Right kidney (tissue), 1 donor: ENCODE data around the gene ABLIM1.

ENCODE experiments used
- DNase-seq: peaks from one replicate; pipeline ENCODE4 v3.0.0-alpha.2; 2016

ABLIM1 gene

DNA sequence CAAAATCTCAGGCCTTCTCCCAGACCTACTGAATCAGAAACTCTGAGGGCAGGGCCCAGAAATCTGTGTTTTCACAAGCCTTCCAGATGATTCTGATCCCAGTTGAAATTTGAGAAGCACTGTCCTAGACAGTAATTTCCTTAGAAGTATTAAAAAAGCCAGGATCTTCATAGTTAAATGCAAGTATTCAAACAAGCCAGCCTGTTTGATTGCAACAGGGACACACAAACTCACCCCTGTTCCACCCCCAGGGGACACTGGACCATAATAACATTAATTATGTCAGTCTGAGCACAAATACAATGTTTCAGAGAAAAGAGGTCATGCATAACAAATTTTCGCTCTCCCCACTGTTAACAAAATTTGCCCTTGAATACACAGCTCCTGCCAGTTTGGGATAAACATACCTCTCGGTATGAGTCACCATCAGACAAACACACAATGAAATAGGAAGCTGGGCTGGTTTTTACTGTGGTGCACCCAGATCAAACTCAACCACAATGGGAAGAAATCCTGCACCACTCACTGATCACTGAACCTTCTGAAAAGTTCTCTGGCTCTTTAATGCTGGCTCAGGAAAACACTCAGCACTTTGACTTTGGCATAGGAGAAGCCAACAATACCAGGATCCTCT lies 34.3 kb downstream of the ABLIM1 start:
- no peak for DNase-seq

DNA sequence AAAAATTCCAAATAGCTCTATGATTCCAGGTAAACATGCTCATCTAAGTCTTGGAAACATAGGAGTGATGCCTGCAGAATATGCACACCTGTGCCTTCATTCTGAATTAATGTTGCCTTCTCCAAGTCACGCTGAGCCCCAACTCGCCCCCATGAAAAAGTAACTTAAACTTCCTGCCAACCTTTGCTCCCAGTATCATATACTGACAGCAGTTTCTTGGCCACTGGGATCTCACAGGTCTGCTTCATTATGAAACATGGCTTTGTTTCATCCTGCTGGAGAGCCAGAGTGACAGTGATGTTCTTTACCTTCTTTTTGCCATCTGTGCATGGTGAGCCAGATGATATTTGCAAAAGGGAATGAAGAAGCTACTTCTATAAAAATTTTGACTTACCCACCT lies 34.9 kb downstream of the ABLIM1 start:
- DNase-seq: no peak

DNA sequence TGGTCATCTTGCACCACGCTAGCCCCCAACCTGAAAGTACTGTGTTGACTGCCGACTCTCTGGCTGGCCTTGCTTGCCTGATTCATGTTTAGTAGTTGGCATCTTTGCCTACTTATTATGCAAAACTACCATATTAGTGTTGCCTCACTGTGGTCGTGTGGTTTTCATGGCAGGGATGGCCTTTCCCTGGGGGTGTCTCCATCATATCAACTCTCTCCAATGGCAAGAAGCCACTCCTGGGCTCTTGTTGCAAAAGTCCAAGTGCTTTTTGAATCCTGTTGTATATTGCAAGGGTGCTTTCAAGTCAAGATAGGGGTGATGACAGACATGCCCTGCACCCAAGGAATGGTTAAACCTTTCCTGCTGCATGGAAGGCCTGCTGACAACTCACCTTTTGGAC lies 39.4 kb downstream of the ABLIM1 start:
- DNase-seq: no peak

DNA sequence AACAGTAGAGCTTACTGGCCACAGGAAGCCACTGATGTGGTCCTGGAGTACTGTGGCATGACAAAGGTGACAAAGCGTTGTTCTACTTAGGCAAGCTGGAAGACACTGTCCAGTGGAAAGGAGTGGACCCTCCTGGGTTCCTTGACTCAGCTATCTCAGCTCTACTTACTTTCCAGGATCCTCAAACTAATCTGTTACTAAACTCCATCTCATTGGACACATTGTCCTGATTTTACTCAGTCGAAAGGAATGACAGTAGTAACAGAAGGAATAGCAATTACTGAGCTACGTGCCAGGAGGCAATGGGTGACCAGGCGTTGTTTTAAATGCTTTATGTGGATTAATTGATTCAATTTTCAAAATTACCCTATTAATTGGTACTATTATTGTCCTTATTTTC lies 41.6 kb downstream of the ABLIM1 start:
- no peak for DNase-seq

DNA sequence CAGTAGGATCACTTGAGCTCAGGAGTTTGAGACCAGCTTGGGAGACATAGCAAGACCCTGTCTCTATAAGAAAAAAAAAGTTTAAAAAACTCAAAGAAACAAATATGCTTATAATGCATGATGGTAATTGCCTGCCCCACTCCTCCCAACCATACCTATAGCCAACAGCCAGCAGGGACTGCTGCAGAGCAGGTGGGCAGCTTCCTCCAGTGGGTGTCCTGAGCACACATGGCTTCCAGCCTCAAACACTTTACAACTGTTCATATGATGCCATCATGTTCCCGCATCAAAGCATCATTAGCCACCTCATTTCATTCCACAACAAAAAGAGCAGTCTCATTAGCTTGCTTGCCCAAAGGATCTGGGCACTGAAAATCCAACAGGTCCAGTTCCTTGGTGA lies 42.0 kb downstream of the ABLIM1 start:
- no peak for DNase-seq

DNA sequence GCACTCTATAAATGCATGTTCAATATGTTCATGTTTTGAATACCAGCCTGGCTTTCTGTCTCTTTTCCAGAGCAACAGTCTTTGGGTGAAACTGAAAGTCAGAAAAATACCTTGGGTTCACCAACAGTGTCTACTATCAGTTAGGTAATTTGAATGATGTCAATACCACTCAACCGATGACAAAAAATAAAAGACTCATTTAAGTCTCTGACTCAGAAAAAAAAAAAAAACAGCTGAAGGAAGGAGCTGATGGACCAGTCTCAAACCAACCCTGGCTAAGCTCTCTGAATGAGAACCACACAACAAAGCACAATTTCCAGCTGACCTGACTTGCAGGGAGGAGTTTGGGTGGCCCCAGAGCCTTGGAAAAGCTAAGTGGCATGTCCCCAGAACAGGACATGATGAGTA lies 42.5 kb downstream of the ABLIM1 start:
- DNase-seq: no peak

DNA sequence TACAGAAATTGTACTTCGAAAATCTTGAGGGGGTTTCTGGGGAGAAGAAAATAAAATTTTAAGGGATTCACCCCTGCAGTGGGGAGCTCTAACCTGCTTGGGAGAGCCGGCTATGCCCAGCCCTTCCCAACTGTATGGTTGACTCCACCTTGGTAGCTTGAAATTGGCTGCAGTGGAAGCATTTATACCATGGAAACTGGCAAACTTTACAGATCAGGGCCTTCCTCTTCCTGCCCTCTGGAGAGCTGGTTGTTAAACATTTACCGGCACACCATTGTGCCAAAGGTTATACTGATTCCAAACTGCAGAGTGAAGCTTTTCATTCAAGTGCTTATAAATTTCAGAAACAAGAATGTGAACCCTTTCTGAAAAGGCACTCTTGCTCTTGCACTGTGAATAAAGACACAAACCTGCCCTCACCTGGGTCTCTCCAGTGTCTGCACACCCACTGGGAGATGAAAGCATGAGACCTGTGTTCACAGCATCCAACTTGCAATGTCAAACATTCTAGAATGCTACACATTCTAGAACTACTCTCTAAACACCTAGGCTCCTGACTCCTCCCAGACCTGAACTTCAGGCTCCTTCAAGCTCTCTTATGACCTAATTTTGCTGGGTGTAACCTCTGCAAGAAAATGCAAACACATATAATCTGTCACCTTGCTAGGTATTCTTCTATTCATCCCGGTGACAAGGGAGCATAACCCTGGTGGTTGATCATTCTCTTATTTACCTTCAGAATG lies 44.7 kb downstream of the ABLIM1 start:
- DNase-seq: no peak

DNA sequence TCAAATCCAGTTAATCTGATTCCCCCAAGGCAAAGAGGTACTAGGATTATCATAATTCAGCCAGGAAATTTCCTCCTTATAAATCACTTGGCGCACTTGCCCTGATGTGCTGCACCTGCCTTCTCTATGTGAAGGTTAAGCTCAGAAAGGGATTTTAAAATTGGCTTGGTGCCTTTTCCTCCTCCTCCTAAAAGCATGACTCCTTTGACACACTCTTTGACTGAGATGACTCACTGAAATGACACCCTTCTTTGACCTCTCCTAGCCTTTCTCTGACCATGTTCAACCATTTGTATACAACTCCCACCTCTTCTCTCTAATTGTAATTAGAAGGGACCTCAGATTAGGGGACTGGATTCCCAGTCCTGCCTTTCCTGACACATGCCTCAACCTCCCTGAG lies 46.5 kb downstream of the ABLIM1 start:
- no peak for DNase-seq

DNA sequence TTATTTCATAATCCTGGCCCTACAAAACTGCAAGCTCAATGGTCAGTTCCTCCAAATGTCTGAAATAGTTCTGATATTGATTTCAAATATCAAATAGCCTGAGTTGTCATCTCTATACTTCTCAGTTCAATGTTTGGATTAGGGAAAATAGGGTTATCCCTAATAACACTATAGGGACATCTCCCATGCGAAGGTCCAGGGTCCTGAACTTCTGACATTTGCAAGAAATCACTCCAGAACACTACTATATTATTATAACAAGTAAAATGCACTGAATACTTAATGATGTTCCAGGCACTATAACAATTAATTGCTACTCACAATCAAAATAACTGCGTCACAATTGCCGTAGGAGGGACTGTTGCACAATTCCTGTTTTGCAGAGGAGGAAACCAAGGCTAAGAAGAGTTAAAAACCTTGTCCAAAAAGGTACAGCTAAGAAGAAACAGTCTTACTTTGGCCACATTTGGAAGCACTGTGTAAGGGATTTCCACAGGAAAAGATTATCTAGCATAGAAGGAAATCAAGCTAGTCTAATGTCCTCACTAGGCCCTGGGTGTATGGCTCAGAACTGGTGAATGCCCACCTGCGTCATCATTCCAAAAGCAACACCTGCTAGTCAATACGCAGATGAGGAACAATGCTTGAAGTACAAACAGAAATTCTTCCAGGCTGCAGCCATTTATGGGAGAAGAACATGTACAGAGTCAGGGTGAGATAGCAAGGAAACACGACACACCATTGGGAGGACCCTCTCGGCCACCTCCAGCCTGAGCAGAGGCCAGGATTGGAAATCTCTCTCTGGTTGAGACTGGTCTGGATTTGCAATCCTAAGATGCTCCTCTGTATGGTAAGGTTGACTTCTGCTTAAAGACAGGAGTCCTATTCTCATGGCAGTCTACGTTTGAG lies 48.3 kb downstream of the ABLIM1 start:
- no peak for DNase-seq

DNA sequence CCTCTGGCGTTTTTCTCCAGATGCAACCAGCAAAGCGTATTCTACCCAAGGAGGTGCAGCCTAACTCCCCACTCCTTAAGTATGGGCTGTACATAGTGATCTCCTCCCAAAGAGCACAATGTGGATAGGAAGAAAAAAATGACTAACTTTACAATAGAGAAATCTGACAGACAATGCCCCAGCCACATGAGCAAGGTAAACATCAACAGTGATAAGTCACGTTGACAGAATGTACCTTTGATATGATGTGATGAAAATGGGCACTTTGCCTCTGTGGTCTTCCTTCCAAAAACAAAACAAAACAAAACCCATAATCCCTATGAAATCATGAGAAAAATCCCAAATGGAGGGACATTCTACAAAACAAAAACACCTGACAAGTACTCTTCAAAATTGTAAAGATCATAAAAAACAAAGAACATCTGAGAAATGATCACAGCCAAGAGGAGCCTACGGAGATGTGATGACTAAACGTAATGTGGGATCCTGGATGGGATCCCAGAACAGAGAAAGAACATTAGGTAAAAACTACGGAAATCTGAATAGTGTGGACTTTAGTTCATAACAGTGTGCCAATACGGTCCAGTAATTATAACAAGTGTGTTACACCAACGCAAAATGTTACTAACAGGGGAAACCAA lies 50.6 kb downstream of the ABLIM1 start:
- no peak for DNase-seq

DNA sequence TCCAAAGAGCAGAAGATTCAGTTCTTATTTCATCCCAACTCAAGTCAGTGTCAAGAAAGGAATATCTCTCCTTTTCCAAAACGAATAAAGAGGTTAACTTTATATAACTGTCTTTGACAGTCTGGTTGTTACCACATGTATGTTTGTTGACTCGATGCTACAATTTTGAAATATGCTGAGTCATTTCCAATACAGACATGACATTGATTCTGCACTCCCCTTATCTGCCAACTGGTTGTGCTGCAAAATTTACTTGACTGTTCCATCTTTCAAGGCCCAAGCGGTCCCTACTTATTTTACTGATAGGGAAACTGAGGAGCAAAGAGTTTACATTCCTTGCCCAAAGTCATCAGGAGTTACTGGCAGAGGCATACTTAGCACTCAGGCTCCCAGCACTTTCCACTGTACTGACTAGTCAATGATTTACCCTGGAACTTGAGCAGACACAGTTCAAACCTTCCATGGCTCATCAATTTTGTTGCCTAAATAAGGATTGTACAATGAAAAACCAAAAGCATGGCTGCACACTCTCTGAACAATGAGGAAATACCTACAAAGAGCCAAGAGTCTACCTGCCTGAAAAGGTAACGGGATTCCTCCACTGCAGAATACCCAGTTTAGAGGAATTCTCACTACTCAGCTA lies 52.8 kb downstream of the ABLIM1 start:
- DNase-seq: no peak

DNA sequence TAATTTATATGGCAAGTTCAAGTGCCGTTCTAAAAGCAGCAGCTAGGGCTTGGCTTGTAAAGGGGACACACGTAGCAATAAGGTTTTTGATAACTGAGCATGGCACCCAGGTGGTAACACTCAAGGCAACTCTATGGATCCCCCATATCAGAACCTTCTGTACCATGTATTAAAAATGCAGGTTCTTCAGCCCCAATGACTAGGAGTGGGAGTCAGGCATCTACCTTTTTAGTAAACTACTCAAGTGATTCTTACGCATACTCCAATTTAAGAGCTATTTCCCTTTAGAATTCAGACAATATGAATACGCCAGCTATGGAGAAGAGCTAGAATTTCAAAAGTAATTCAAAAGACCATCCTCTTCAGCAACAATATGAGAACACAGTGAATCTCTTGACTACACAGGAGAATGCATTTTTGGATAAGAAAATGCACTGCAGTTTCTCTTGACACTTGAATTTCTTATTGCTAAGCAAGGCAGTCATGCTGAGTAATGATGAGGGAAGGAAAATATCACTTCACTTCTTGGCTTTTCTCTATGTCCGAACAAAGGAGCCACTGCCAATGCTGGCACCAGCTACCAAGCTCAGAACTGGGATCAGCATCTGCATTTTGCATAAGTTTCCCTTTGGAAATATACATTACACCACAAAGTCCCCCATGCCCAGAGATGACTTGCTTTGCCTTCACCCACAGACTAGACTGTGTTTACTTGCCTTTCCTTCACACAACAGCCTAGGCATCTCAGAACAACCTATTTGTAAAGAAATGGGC lies 53.5 kb downstream of the ABLIM1 start:
- DNase-seq: no peak

DNA sequence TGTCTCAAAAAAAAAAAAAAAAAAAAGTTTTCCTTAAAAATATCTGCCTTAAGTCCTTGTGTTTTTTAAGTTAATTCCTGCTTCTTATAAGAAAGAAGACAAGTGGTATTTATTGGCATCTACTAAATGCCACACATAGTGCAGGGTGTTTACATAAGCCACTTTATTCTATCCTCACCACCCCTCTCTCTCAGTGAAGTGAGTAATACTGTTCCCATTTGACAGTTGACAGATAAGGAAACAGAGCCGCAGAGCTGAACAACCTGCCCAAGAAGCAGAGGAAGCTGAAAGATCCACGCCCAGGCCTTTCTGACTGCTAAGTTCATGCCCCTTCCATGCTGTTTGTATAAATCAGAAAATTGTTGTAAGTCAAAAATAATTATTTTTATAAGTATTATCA lies 54.1 kb downstream of the ABLIM1 start:
- no peak for DNase-seq

DNA sequence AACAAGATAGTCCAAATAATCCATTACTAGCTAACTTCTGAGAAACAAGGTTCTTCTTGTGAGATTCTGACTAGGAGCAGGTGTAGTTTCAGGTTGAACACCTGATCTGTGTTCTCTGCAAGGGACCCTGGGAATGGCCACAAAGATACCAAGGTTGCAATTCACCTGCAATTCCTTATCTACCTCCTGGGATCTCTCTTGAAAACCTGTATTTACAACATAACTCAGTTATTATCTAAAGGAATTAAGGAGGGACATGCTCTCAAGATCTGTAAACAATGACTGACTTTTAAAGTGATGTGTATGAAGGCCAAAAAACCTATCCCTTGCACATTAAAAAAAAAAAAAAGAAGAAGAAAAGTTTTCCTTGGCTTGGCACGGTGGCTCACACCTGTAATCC lies 54.8 kb downstream of the ABLIM1 start:
- DNase-seq: no peak

DNA sequence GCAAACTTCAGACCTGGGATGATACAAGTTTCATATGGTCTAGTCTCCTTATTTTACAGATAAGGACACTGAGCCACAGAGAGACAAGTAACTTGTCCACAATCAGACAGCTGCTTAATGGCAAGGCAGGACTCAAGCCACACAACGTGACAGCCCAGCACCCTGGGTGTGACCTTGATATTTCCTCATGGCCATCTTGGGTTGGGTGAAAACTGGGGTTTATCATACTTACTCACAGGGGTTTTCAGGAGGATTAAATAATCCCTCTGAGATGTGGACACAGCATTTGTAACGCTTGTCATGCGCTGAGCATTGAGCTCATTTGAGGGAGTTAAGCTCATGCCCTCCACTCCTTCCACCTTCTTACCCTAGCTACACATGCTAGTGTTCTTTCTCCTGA lies 58.0 kb downstream of the ABLIM1 start:
- no peak for DNase-seq

DNA sequence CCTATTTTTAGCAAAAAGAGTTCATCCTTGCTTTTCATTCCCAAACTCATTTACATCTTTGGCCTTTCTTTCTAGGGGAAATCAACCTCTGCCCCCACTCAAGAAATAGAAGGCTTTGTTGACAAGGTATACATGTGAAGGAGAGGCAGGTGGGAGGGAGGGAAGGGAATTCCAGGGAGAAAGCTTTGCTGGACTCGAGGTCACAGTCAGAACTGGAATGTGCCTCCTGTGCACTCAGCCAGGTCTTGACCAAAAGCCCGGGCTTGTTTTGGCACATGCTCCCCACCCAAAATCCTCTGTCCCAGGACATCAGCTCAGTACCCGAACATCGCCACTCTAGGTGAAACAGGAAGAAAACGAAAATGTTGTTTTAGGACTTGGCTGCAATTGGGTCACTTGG lies 61.3 kb downstream of the ABLIM1 start:
- DNase-seq: no peak

DNA sequence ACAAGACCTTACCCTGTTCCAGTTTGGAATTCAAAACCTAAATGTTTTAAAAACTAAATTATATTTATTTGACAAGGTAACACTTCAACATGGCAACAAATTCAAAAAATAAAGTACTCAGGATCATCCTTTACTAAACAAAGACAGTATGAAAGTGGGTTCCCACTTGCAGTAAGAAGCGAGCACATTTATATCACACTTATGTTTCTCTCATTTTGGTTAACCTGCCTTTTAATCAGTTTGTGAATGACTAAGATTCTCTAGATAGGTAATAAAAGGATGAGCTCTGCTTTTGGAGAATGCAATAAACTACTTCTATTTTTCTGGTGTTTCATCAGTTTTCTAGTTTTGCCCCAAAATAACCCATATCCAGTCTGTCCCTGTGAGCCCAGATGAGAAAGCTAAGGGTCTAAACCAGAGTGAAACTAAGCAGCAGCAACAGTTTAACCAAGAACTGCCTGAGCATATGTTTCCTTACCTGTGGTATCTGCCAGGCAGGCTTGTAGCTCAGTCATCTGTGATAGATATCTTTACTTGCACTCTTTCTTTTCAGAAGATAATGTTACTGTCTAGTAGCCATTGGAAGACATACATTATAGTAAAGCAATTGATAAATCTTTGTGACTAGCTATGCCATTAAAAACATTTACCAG lies 64.1 kb downstream of the ABLIM1 start:
- no peak for DNase-seq

DNA sequence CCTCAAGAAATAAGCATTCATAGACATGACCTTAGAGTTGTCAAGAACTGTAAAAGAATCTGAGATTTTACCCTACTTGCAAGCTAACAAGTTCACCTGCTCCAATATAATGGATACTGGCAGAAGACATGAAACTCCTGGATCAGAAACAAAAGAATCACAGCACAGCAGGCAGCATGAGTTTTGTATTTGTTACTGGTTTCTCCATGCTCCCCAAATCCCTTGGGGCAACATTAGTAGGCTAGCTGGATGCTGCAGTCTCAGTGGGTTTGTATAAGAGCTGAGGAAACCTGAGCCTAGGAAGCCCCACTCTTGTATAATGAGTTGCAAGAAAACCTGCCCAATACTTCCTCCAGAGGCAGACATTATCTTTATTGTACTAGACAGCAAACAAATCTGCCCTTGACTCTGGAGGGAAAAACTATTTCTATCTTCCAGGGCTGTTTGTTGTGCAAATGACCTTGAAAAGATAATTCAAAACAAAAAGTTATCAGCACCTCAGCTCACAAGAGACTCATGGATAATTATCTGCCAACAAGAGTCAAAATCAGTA lies 64.8 kb downstream of the ABLIM1 start:
- no peak for DNase-seq

DNA sequence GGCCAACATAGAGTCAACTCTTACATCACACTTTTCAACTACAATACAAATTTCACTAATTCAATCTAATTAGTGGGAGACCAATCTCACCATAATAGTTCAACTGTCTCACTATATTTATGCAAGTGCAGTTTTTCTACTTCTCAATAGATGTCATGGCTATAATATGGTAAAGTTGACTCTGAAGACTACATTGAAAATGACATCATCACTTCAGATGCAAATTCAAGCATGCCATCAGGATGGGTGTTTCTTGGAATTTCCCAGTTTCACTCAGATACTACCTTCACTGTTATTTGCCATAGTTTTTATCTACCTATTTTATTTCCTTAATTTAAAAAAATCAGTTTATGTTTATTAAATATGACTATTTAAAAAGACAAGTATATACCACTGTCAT lies 67.1 kb downstream of the ABLIM1 start:
- no peak for DNase-seq

DNA sequence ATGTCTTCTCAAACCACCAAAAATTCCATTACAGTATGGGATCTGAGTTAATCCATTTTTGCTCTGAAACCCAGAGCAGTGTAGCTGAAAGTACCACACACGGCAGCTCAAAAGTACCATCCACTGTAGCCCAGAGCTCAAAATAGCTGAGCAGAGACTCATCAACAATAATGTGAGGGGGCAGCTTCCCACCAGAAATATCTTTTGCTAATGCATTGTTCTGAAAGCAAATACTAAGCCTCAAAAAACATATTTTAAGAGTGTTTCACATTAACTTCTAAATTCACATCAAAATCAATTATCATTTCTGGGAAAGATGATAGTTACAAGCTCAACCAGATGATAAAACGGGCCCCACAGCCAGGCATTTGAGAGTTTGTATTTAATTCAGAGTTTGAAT lies 73.7 kb downstream of the ABLIM1 start:
- DNase-seq: no peak

DNA sequence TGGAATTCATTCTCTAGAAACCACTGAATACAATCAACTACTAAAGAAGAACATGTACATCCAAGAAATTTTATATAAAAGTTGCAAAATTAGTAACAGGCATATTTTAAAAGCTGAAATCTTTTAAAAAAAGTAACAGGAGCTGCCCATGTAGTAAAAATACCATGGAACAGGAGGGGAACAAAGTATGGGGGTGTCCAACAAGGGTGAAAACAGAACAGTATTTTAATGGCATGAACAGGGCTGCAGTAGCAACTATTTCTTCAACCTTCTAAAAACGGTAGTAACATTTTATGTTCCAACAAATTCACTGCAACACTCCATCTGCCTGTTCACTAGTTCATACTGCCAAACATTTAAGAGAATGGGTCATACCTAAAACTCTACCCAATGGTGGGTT lies 77.0 kb downstream of the ABLIM1 start:
- no peak for DNase-seq
